Measurements from ENCODE around the gene RUNX1. TPM values are rescaled to one million over a fixed set of nuclear protein-coding genes. Genes with fewer than 3 reads are reported as not detected.

The RUNX1 gene
- total and polyA plus RNA-seq, 3 experiments from 2014 or later, result 22.0 to 41.5 (median 40.3) TPM

GRCh38 chr21:35026153-35026500 lies 23.0 kb downstream of the RUNX1 start:
- Mint-ChIP-seq H3K36me3 (peaks cover 0 to 28% (median 5%) of the 10 kb centered on the region in 3 donors), H3K4me3 (peak overlapping the region; percentile 69 to 94 (median 86)), H3K9me3 (no peaks in the 10 kb centered on the region), H3K4me1 (peaks cover 87 to 97% (median 95%) of the 10 kb centered on the region in 3 donors), H3K27me3 (no peaks in the 10 kb centered on the region), H3K27ac (peak overlapping the region; percentile 96 to 100 (median 100))
- H3K27ac ChIP-seq (ENCODE audit: low read depth, low read length), result peak overlapping the region; percentile 76
- ChIA-PET CTCF (interaction anchor here (0.8 to 3.5 kb wide), 12 partner anchors 9 to 147 kb away, joined by 3 to 20 read pairs (median 6); no protein-coding TSS in a partner anchor), POLR2A (interaction anchor here (0.5 to 5.4 kb wide), 16 partner anchors 11 to 201 kb away, joined by 3 to 40 read pairs (median 4); no protein-coding TSS in a partner anchor)
- H3K27me3 ChIP-seq (ENCODE audit: insufficient read depth, low read length, poor library complexity, severe bottlenecking), result no peaks in the 10 kb centered on the region
- peaks cover 90% of the 10 kb centered on the region for H3K4me1 ChIP-seq (ENCODE audit: insufficient read depth, low read length)
- no peaks in the 10 kb centered on the region for H3K9me3 ChIP-seq (ENCODE audit: low read length)
- no peaks in the 10 kb centered on the region for H3K36me3 ChIP-seq (ENCODE audit: insufficient read depth, low read length)
- H3K4me3 ChIP-seq (ENCODE audit: low read length), result peak overlapping the region; percentile 21
- no peak for DNase-seq

DNA sequence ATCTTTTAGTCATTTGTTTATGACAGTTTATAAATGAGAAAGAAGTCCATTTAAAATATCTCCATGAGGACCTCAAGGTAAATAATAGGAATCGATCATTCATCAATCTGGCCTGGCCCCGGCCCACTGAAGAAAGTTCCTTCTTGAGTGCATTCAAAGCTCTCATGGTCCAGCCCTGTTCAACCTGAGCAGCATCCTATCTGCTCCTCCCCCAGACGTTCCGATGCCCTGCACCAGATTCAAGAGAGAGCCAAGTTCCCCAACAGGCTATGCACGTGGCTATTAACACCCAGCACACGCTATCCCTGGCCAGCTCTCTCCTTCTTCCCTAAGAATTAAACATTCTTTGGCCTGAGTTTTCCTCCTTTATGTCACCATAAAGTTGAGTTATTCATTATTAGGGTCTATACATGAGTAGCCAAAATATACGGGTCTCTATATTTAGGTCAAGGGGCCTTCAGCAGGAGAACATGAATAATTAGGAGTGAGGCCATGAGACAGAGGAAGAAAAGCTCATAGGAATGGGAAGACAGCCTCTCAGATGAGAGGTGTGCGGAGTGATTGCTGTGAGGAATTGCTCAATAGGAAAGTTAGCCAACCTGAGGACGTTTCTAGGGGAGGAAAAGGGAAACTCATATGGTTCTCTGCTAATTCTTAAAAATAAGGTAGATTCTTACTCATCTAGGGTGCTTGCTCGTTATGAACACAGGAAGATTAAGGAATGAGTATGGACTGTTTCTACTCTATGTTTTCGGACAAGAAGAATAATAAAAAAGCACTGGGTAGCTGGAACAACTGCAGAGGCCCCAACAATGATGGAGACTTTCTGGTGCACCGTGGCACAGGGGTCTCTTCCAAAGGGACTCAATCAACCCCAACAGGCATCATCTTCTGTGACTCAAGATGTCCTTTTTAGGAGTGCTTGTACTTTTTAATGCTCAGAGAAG lies 23.6 kb downstream of the RUNX1 start:
- no peaks in the 10 kb centered on the region for H3K9me3 Mint-ChIP-seq
- Histone ChIP-seq H3K9me3 (ENCODE audit: low read length) (no peaks in the 10 kb centered on the region), H3K4me3 (ENCODE audit: low read length) (peak overlapping the region; percentile 21), H3K27me3 (ENCODE audit: insufficient read depth, low read length, poor library complexity, severe bottlenecking) (no peaks in the 10 kb centered on the region), H3K27ac (ENCODE audit: low read depth, low read length) (peak overlapping the region; percentile 76), H3K4me1 (ENCODE audit: insufficient read depth, low read length) (peaks cover 90% of the 10 kb centered on the region), H3K36me3 (ENCODE audit: insufficient read depth, low read length) (no peaks in the 10 kb centered on the region)
- DNase-seq, result no peak
- peaks cover 88 to 97% (median 96%) of the 10 kb centered on the region in 3 donors for H3K4me1 Mint-ChIP-seq
- H3K36me3 Mint-ChIP-seq, result peaks cover 0 to 27% (median 5%) of the 10 kb centered on the region in 3 donors
- peak overlapping the region; percentile 96 to 100 (median 100) for H3K27ac Mint-ChIP-seq
- POLR2A ChIA-PET, result interaction anchor here (0.6 to 5.4 kb wide), 14 partner anchors 11 to 1848 kb away, joined by 3 to 40 read pairs (median 5); no protein-coding TSS in a partner anchor
- no peaks in the 10 kb centered on the region for H3K27me3 Mint-ChIP-seq
- CTCF ChIA-PET, result interaction anchor here (0.8 to 3.5 kb wide), 13 partner anchors 10 to 148 kb away, joined by 3 to 20 read pairs (median 4); no protein-coding TSS in a partner anchor
- peak overlapping the region; percentile 69 to 94 (median 86) for H3K4me3 Mint-ChIP-seq

DNA sequence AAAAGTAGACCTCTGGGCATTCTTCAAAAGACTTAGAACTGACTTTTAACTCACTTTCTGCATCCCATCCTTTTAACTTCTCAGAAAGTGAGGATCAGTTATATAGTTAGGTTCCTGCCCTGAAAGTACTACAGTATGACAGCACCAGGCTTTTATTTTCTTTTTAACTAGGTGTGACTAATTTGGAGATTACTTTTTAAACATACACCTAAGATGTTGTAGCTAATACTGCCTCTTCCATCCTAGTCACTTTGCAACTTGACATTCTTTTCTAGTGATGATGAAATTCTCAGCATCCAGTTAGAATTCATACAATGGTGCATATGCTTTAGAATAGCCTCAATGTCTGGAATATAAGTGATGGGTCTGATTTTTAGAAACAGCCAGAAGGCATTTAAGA lies 24.6 kb downstream of the RUNX1 start:
- Histone ChIP-seq H3K27me3 (ENCODE audit: insufficient read depth, low read length, poor library complexity, severe bottlenecking) (no peaks in the 10 kb centered on the region), H3K4me3 (ENCODE audit: low read length) (no peak overlapping the region), H3K36me3 (ENCODE audit: insufficient read depth, low read length) (no peaks in the 10 kb centered on the region), H3K9me3 (ENCODE audit: low read length) (no peaks in the 10 kb centered on the region), H3K27ac (ENCODE audit: low read depth, low read length) (no peak overlapping the region), H3K4me1 (ENCODE audit: insufficient read depth, low read length) (peaks cover 90% of the 10 kb centered on the region)
- peaks cover 87 to 97% (median 96%) of the 10 kb centered on the region in 3 donors for H3K4me1 Mint-ChIP-seq
- H3K27me3 Mint-ChIP-seq, result no peaks in the 10 kb centered on the region
- peaks cover 0 to 28% (median 5%) of the 10 kb centered on the region in 3 donors for H3K36me3 Mint-ChIP-seq
- H3K27ac Mint-ChIP-seq, result peak overlapping the region in 7 of 8 donors; percentile 96 to 100 (median 100)
- DNase-seq, result no peak
- no peaks in the 10 kb centered on the region for H3K9me3 Mint-ChIP-seq
- ChIA-PET POLR2A (interaction anchor here (0.7 to 5.4 kb wide), 3 partner anchors 20 to 1847 kb away, joined by 3 to 27 read pairs (median 4); no protein-coding TSS in a partner anchor), CTCF (interaction anchor here (0.8 to 3.5 kb wide), 3 partner anchors 27 to 50 kb away, joined by 3 to 16 read pairs (median 3); no protein-coding TSS in a partner anchor)
- peak overlapping the region in 4 of 7 donors; percentile 8 to 86 (median 50) for H3K4me3 Mint-ChIP-seq

DNA sequence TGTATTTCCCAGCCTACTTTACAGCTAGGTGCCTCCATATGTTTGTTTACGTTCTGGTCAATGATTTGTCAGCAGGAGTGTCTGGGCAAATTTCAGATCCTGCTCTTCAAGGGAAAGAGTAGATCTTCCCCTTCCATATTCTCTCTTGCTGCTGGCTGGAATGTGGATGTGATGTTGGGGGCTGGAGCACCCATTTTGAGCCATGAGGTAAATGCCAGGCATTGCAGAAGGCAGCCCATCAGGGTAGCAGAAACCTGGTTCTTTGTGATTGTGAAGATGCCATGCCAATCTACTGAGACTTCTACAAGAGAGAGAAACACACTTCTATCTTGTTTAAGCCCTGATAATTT lies 25.1 kb downstream of the RUNX1 start:
- Histone ChIP-seq H3K9me3 (ENCODE audit: low read length) (no peaks in the 10 kb centered on the region), H3K4me1 (ENCODE audit: insufficient read depth, low read length) (peaks cover 90% of the 10 kb centered on the region), H3K36me3 (ENCODE audit: insufficient read depth, low read length) (no peaks in the 10 kb centered on the region), H3K4me3 (ENCODE audit: low read length) (no peak overlapping the region), H3K27me3 (ENCODE audit: insufficient read depth, low read length, poor library complexity, severe bottlenecking) (no peaks in the 10 kb centered on the region), H3K27ac (ENCODE audit: low read depth, low read length) (no peak overlapping the region)
- ChIA-PET POLR2A (interaction anchor here (0.8 kb wide), 1 partner anchor 24 kb away, joined by 3 read pairs; no protein-coding TSS in a partner anchor), CTCF (interaction anchor here (0.8 kb wide), 1 partner anchor 40 kb away, joined by 3 read pairs; no protein-coding TSS in a partner anchor)
- H3K27me3 Mint-ChIP-seq, result no peaks in the 10 kb centered on the region
- peak overlapping the region; percentile 82 to 100 (median 100) for H3K27ac Mint-ChIP-seq
- H3K36me3 Mint-ChIP-seq, result peaks cover 0 to 31% (median 8%) of the 10 kb centered on the region in 3 donors
- peak overlapping the region in 4 of 7 donors; percentile 9 to 52 (median 26) for H3K4me3 Mint-ChIP-seq
- peaks cover 88 to 97% (median 96%) of the 10 kb centered on the region in 3 donors for H3K4me1 Mint-ChIP-seq
- H3K9me3 Mint-ChIP-seq, result no peaks in the 10 kb centered on the region
- no peak for DNase-seq

- H3K4me3 ChIP-seq (ENCODE audit: low read length), result no peak overlapping the region
- POLR2A ChIA-PET, result no interaction called here
- Mint-ChIP-seq H3K36me3 (peaks cover 0 to 32% (median 8%) of the 10 kb centered on the region in 3 donors), H3K4me3 (peak overlapping the region in 4 of 7 donors; percentile 23 to 64 (median 40)), H3K4me1 (peaks cover 84 to 96% (median 95%) of the 10 kb centered on the region in 3 donors), H3K27me3 (no peaks in the 10 kb centered on the region), H3K9me3 (no peaks in the 10 kb centered on the region), H3K27ac (peak overlapping the region in 7 of 8 donors; percentile 67 to 96 (median 90))
- H3K27me3 ChIP-seq (ENCODE audit: insufficient read depth, low read length, poor library complexity, severe bottlenecking), result no peaks in the 10 kb centered on the region
- no peak overlapping the region for H3K27ac ChIP-seq (ENCODE audit: low read depth, low read length)
- H3K9me3 ChIP-seq (ENCODE audit: low read length), result no peaks in the 10 kb centered on the region
- DNase-seq, result no peak
- CTCF ChIA-PET, result no interaction called here
- H3K4me1 ChIP-seq (ENCODE audit: insufficient read depth, low read length), result peaks cover 87% of the 10 kb centered on the region
- no peaks in the 10 kb centered on the region for H3K36me3 ChIP-seq (ENCODE audit: insufficient read depth, low read length)
Measured at GRCh38 chr21:35023396-35024070, 25.6 kb downstream of the RUNX1 start.

DNA sequence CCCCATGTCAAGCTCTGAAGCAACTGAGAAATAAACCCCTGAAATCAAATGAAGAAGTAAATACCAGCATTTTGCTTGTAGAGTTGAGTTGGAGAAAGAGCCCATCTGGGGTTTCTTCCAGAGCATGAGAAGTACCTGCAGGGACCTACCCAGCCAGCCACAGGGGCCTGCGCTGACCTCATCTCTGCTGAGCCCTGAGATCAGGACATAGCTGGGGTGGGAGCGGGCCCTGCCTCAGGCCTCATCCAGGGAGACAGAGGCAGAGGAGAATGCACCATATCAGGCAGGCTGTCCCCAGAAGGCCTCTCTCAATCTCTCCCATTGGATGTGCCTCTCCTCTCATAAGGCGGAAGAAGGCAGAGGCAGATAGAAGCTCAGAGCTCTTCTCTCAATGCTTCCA lies 27.6 kb downstream of the RUNX1 start:
- H3K4me1 Mint-ChIP-seq, result peaks cover 79 to 96% (median 92%) of the 10 kb centered on the region in 3 donors
- no peak overlapping the region for H3K27ac ChIP-seq (ENCODE audit: low read depth, low read length)
- POLR2A ChIA-PET, result interaction anchor here (0.8 to 1.5 kb wide), 3 partner anchors 33 to 88 kb away, joined by 3 to 4 read pairs (median 3); no protein-coding TSS in a partner anchor
- no peaks in the 10 kb centered on the region for H3K27me3 Mint-ChIP-seq
- H3K4me3 Mint-ChIP-seq, result peak overlapping the region in 4 of 7 donors; percentile 11 to 73 (median 56)
- H3K9me3 Mint-ChIP-seq, result no peaks in the 10 kb centered on the region
- CTCF ChIA-PET, result interaction anchor here (1.0 to 1.6 kb wide), 5 partner anchors 24 to 132 kb away, joined by 3 to 8 read pairs (median 3); no protein-coding TSS in a partner anchor
- H3K4me3 ChIP-seq (ENCODE audit: low read length), result no peak overlapping the region
- no peaks in the 10 kb centered on the region for H3K27me3 ChIP-seq (ENCODE audit: insufficient read depth, low read length, poor library complexity, severe bottlenecking)
- peak overlapping the region; percentile 8 to 92 (median 86) for H3K27ac Mint-ChIP-seq
- no peak for DNase-seq
- no peaks in the 10 kb centered on the region for H3K36me3 ChIP-seq (ENCODE audit: insufficient read depth, low read length)
- peaks cover 76% of the 10 kb centered on the region for H3K4me1 ChIP-seq (ENCODE audit: insufficient read depth, low read length)
- no peaks in the 10 kb centered on the region for H3K9me3 ChIP-seq (ENCODE audit: low read length)
- H3K36me3 Mint-ChIP-seq, result peaks cover 0 to 42% (median 6%) of the 10 kb centered on the region in 3 donors

- Mint-ChIP-seq H3K36me3 (peaks cover 0 to 41% (median 6%) of the 10 kb centered on the region in 3 donors), H3K9me3 (no peaks in the 10 kb centered on the region), H3K4me1 (peaks cover 80 to 97% (median 92%) of the 10 kb centered on the region in 3 donors), H3K27ac (peak overlapping the region; percentile 12 to 94 (median 88)), H3K27me3 (no peaks in the 10 kb centered on the region), H3K4me3 (peak overlapping the region in 4 of 7 donors; percentile 12 to 41 (median 26))
- Histone ChIP-seq H3K4me1 (ENCODE audit: insufficient read depth, low read length) (peaks cover 79% of the 10 kb centered on the region), H3K27me3 (ENCODE audit: insufficient read depth, low read length, poor library complexity, severe bottlenecking) (no peaks in the 10 kb centered on the region), H3K4me3 (ENCODE audit: low read length) (no peak overlapping the region), H3K27ac (ENCODE audit: low read depth, low read length) (no peak overlapping the region), H3K9me3 (ENCODE audit: low read length) (no peaks in the 10 kb centered on the region), H3K36me3 (ENCODE audit: insufficient read depth, low read length) (no peaks in the 10 kb centered on the region)
- ChIA-PET CTCF (interaction anchor here (1.6 kb wide), 1 partner anchor 27 kb away, joined by 8 read pairs; no protein-coding TSS in a partner anchor), POLR2A (interaction anchor here (0.6 to 1.5 kb wide), 3 partner anchors 19 to 32 kb away, joined by 3 to 4 read pairs (median 3); no protein-coding TSS in a partner anchor)
- DNase-seq, result no peak
Measured at GRCh38 chr21:35020902-35021301, 28.2 kb downstream of the RUNX1 start.
